Ramos (cell line): Measurements from ENCODE around the gene TBCEL.

Experiments used
- in situ Hi-C: fragments of 300-500 bp; cut with MboI; formaldehyde crosslinking; loops from one replicate; pipeline ENCODE4 v1.14.3; 2022; ENCODE audit warnings: low sequenced_read_pairs; ENCODE audit not compliant: unreplicated experiment

Gene TBCEL, protein sequence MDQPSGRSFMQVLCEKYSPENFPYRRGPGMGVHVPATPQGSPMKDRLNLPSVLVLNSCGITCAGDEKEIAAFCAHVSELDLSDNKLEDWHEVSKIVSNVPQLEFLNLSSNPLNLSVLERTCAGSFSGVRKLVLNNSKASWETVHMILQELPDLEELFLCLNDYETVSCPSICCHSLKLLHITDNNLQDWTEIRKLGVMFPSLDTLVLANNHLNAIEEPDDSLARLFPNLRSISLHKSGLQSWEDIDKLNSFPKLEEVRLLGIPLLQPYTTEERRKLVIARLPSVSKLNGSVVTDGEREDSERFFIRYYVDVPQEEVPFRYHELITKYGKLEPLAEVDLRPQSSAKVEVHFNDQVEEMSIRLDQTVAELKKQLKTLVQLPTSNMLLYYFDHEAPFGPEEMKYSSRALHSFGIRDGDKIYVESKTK

DNA sequence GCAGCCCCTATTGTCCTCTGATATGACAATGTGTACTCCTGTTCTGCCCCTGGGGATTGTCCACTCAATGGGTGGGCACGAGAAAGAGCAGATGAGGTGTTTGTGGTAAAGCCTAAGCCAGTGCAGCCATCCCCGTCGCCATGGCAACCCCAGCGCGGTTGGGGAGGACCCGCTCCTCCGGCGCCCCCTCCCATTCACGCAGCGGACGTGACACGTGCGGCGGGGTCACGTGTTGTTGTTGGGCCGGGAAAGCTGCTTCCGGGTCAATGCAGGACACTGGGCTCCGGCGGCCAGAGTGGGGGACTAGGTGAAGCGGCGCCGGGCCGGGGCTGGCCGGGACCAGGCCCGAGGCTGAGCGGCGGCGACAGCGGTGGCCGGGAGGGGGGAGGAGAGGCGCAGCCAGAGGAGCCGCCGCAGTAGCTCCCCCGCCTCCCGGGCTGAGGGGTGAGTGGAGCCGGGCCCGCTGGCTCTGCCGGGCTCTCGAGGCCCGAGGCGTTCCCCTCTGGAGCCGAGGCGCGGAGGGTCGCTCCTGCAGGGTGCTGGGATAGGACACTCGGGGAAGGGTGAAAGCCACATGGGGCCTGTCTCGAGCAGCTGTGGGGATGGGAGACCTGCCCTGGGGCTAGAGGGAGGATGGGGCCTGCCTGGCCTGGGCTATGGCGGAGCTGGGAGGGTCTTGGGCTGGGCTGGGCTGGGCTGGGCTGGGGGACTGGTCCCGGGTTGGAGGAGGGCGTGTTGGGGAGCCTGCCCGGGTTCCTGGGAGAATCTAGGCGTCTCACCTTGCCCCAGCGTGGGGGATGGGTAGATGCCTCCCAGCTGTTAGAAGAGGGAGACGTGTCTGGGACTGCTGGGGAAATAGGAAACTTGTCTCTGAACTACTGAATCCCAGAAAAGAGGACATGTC is at the start of gene TBCEL:
Gene TBCEL (plus strand): TSS at position 255 of the 904 bp plus-strand sequence. CDS start 21,589 bp downstream, outside the sequence.
- in situ Hi-C loops: no loop called here

DNA sequence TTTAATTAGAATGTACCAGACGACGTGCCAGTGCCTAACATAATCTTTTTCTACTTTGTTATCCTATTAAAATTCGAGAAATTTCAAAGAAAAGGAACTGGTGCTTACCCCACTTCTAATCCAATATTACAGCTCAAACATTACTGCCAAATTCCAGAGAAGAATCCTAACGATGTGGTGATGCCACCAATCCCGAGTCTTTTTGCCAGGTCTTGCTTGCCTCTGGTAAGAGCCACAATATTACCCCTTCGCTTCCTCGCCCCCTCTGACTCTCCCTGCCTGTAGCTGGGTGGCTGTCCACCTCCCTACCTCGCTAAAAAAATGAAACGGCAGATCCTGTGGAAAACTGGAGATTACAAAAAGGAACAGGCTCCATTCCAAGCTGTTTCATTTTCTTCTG is 49.4 kb upstream of the TBCEL start:
- in situ Hi-C loops: no loop called here

DNA sequence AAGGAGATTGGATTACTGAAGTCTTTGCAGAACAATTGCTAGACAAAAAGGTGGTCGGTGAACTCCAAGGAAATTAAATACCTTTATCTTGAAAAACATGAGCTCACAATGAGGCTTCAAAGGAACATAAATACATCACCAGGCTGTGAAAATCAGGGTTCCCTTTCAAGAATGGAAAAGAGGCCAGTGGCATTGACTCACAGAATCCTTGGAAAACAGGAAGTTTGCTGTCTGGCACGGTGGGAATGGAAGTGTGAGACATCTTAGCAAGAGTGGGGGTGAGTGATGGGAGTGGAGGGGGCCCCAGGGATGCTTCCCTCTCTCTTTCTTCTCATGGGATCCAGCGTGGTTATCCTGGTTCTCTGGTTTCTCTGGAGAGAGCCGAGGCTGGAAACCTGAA is 48.9 kb upstream of the TBCEL start:
- in situ Hi-C loops: no loop called here

- in situ Hi-C loops: no loop called here
Measured at GRCh38 chr11:120977266-120978137, 46.4 kb upstream of the TBCEL start.

DNA sequence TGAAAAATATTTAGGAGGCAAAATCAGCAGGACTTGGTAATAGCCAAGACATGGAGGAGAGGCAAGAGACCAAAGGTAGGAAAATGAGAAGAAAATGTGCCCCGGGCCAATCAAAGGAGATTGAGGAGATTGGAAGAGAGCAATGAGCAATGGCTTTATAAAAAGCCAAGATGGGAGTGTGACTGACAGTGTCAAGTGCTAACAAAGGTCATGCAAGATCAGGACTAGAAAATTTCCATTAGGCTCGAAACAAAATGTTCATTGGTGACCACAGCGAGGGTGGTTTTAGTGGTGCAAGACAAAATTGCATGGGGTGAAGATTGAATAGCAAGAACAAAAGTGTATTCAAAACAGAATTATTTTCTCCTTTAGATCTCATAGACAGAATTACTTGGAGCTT is 45.2 kb upstream of the TBCEL start:
- in situ Hi-C loops: no loop called here

- in situ Hi-C loops: no loop called here
Measured at GRCh38 chr11:120985718-120986569, 38.0 kb upstream of the TBCEL start.

GRCh38 chr11:120988603-120989002 is 35.3 kb upstream of the TBCEL start:
- in situ Hi-C loops: no loop called here

GRCh38 chr11:120991830-120992686 is 31.8 kb upstream of the TBCEL start:
- in situ Hi-C loops: no loop called here

DNA sequence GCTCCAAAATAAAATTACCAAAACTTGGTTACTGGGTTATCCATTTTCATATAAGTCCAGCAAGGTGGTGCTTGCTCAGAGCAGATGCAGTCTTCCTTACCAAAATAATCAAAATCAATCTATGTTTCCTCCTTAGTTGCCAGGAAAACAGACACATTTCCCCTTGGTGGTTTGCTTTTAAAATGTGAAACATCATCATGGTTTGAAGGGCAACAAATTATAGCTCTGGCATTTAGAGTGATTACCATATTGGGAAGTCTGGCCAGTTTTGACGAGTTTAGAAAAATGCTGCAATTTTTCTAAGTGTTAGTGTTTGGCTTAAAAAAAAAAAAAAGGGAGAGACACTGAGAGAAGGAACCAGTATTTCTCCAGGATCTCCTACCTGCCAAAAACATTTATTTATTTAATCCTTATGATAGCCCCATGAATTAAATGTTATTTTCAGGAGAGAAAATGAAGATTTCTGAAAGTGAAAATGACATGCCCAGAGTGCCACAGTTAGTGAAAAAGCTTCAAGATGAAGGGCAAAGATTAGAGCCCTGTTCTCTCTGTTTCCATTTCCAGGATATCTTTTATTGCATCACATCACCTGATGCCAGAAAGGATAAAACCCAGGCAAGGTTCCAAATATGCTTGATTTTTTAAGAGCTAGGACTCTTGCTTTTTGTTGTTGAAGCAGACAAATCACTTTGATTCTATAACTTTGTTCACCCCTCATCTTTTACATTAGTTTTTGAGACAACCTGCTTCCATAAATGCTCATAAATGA is 29.6 kb upstream of the TBCEL start:
- in situ Hi-C loops: no loop called here

- in situ Hi-C loops: no loop called here
Measured at GRCh38 chr11:120995184-120995583, 28.7 kb upstream of the TBCEL start.

- in situ Hi-C loops: no loop called here
Measured at GRCh38 chr11:120996973-120997372, 26.9 kb upstream of the TBCEL start.

GRCh38 chr11:120998581-120998980 is 25.3 kb upstream of the TBCEL start:
- in situ Hi-C loops: no loop called here

DNA sequence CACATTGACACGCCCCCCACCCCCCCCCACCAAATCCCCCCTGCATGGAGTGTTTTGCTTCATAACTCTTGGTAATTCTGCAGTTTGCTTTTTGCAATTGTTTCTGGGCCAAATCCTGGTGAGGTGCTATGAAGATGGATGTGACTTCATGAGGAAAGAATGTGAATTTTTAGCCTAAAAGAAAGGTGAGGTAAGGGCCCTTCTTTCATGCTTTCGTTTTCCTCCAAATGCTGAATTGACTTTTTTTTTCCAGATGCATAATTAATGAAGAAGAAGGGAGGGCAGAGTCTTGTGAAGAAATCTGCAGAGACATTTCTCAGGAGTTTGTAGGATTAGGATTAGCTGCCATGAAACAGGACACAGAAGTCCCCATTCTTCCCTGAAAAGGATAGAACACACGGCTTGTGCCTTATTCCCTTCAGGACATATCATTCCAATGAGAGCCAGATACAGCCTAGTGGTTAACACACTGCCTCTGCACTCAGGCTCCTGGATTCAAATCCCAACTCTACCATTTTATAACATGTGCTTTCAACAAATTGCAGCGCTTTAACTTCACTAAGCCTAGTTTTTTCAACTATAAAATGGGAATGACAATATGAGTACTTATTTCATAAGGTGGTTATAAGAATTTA is 19.6 kb upstream of the TBCEL start:
- in situ Hi-C loops: no loop called here

DNA sequence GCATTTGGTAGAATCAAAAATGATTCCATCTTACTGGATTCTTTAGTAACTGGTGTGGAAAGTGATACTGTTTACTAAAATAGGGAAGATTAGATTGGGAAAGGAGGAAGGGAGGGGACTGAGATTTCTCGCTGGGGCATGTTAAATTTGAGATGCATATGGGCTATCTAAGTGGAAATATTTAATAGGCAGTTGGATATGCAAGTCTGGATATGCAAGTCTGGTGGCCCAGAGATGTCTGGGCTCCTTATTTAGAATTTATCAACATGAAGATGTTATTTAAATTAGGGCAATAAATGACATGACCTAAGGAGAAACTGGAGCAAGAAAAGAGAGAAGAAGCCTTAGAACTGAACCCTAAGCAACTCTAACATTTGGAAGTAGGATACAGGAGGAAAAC is 17.0 kb upstream of the TBCEL start:
- in situ Hi-C loops: no loop called here

- in situ Hi-C loops: no loop called here
Measured at GRCh38 chr11:121008551-121008950, 15.4 kb upstream of the TBCEL start.

DNA sequence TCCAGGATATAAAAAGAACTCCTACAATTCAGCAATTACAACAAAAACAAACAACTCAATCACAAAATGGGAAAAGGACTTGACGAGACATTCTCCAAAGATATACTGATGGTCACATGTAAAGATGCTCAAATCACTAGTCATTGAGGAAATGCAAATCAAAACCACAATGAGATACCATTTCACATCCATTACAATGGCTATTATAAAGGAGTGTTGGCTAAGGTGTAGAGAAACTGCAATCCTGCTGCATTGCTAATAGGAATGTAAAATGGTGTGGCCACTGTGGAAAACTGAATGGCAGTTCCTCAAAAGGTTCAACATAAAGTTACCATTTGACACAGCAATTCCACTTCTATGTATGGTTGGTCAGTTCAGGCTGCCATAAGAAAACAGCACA is 11.8 kb upstream of the TBCEL start:
- in situ Hi-C loops: no loop called here

GRCh38 chr11:121018746-121019145 is 5.2 kb upstream of the TBCEL start:
- in situ Hi-C loops: no loop called here
